NCI-H82 treated with DMSO at 0.1 percent for 48 hours (cell line): Measurements from ENCODE around the gene PATZ1.
"Not testable (repeated sequence)": the region's sequence is repeated elsewhere in the genome, so short reads cannot be mapped to it uniquely, and the experiment has no call there.

Experiments
- DNase-seq: peaks from one replicate; lab custom pipeline; 2025; ENCODE audit not compliant: unreplicated experiment; lab: John Stamatoyannopoulos, UW

The PATZ1 gene

GRCh38 chr22:31314220-31314619 is 31.9 kb downstream of the PATZ1 start:
- not testable (repeated sequence) for DNase-seq

DNA sequence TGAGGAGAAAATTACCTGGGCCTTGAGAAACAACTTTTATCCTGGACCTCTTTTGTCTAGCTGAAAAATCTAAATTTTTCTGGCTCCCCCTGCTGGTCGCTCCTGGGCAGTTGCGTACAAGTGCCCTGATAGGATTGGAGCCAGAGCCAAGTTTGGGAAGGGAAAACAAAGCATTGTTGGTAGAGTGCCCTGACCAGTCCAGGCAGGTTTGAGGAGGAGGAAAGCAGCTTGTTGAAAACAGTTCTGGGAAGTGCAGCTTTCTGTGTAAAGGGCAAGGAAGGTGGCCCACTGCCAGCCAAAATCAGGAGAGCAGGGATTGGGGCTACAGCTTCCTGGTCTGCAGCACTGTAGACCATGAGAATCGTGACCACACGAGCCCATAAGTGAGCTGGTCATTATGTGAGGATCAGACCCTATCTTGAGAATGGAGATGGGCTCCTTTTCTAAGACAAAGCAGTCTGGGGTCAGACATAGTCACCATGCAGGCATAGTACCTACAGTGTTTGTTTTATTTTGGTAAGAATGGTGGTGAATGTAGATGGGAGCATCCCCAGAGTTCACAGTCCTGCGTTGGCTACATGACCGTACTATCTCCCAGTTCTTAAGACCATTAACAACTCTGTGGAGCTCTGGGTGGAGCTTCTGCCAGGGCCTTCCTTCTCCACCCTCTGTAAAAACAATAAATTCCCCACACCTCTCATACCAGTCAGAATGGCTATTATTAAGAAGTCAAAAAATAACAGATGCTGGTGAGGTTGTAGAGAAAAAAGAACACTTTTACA is 32.6 kb downstream of the PATZ1 start:
- DNase-seq: no peak

- DNase-seq: no peak
Observed at GRCh38 chr22:31308181-31308580, 38.0 kb downstream of the PATZ1 start.

DNA sequence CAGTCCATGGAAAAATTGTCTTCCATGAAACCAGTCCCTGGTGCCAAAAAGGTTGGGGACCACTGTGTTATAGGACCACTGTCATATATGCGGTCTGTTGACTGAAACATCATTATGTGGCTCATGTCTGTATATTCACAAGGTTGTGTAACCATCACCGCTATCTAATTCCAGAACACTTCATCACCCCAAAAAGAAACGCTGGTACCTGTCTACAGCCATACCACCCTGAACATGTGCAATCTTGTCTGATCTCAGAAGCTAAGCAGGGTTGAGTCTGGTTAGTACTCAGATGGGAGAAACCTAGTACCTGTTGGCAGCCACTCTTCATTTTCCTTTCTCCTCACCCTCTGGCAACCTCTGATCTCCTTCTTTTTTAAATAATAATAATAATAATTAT is 41.0 kb downstream of the PATZ1 start:
- no peak for DNase-seq

GRCh38 chr22:31302537-31302936 is 43.6 kb downstream of the PATZ1 start:
- no peak for DNase-seq

DNA sequence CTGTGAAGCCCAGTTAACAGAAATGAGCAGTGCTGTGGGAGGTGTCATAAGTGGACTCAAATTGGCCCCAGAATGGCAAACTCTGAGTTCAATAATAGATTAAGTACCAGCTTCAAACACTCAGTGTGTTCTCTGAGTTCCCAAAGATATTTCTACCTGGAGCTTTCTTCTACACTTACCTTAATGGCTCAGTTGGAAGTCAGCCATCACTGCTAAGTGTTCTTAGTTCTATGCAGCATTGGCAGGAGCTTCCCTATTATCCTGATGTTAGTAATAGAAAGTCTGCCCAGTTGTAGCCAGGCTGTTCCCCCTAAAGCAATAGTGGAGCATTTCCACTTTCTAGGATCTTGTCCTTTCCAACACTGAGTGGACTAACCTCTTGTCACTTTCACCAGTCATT is 44.1 kb downstream of the PATZ1 start:
- DNase-seq: no peak

GRCh38 chr22:31300896-31301295 is 45.2 kb downstream of the PATZ1 start:
- DNase-seq: no peak

- DNase-seq: no peak
Observed at GRCh38 chr22:31295831-31296657, 50.1 kb downstream of the PATZ1 start.

- no peak for DNase-seq
Observed at GRCh38 chr22:31295360-31295759, 50.8 kb downstream of the PATZ1 start.

- DNase-seq: peak; percentile 47
Observed at GRCh38 chr22:31292236-31292989, 53.7 kb downstream of the PATZ1 start, which contains the start of gene PIK3IP1. Gene PIK3IP1, minus strand, starts transcription at chr22:31292488. Its CDS starts 144 bp downstream, at chr22:31292344.

DNA sequence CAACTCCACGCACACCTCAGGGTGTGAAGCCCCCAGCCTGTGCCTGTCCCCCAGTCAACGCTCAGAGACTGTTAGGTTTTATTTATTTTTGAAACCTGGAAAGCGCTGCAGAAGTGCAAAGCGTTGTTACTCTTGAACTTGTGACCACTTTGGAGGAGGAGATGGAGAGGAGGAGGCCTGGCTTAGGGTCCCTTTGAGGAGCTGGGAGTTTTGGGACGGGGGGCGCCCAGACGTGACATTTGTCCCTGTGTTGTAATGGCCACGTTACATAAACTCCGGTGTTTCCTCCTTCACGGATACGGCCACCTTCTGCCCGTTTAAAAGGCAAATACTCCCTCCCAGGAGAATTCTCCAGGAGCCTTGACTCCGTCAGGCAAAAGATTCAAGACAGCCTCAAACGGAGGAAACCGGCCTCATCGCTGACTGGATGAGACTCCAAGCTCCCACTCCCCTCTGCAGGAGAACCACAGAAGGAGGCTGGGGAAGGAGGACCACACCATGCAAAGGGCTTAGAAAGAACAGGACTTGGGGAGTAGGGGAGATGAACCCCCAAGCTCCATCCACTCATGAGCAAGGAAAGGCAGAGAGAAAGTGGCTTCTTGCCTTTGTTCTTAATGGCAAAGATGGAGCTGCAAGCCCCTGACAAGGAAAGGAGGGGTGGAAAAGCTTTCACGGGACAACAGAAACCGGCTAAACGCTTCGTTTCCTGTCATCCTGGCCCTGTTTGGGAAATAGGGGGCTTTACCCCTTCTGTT is 54.5 kb downstream of the PATZ1 start:
- no peak for DNase-seq

DNA sequence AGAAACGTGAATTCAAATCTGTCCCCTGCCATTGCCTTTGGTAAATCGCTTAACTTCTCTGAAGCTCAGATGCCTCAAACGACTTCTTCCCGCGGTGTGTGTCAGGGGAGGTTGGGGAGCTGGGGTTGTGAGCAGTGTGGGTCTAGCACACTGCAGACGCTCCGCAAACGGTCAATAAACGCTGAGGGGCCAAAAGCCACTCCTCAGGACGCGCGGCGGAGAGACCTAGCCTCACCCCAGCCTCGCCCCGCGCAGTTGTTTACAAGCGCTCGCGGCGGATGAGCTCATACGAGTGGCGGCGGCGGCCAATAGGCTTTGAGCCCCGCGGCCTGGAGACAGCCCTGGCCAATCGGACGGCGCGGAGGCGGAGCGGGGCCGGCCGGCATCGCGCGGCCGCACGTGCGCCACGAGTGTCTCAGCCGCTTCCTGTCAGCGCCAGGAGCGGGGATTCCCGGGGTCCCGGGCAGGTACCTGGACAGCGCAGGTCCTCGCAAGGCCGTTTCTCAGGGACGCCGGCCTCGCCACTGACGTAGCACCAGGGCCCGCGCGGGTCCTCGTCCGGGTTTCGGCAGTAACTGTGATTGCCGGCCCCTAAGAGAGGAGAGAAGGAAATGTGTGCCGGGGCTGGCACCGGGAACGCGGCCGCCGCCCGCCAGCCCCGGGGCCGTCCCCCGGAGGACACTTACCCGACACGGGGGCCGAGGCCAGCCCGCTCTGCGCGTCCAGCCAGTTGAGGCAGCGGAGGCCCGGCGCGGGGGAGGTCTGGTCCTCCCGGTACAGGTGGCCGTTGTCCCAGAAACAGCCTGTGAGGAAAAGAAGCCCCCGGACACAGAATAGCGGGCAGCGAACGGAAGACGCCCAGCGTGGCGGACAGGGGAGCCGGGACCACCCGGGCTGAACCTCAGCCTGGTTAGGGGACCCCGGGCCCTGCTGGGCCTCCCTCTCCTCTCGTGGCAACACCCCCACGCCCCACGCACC is 55.4 kb downstream of the PATZ1 start:
- DNase-seq: peak; percentile 61

DNA sequence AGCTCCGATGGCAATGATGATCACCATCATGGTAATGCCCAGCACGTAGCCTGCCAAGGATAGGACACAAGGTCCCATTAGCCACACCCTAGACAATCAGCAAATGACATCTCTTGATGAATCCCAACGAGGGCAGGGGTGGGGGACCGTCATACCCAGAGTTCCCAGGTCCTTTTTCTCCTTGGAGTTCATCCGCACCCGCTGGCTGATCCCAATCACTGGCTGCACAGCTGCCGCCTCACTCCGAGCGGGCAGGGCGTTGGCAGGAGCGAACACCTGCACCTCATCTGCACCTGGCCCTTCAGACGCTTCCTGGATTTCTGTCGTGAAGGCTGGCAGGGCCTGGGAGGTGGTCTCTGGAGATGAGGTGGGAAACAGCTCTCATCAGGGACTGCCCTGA is 56.8 kb downstream of the PATZ1 start:
- no peak for DNase-seq

GRCh38 chr22:31288496-31289240 is 57.5 kb downstream of the PATZ1 start:
- no peak for DNase-seq

GRCh38 chr22:31287818-31288495 is 58.2 kb downstream of the PATZ1 start:
- no peak for DNase-seq

GRCh38 chr22:31286360-31287255 is 59.5 kb downstream of the PATZ1 start:
- no peak for DNase-seq
